Measurements from ENCODE around the gene ZDHHC12.

ZDHHC12 gene

GRCh38 chr9:128688501-128689292 is 35.2 kb downstream of the ZDHHC12 start, which contains the start of gene SET:
TSS of gene SET (plus strand) at chr9:128689222. CDS start at chr9:128689583, 361 bp downstream.
- in situ Hi-C loops (cut with MboI; ENCODE audit: low sequenced_read_pairs), result no loop called here

GRCh38 chr9:128687453-128687852 is 36.5 kb downstream of the ZDHHC12 start:
- in situ Hi-C loops (cut with MboI; ENCODE audit: low sequenced_read_pairs), result no loop called here

GRCh38 chr9:128685636-128686489 is 38.1 kb downstream of the ZDHHC12 start:
- in situ Hi-C loops (cut with MboI; ENCODE audit: low sequenced_read_pairs), result no loop called here

- in situ Hi-C loops (cut with MboI; ENCODE audit: low sequenced_read_pairs), result no loop called here
Measured at GRCh38 chr9:128684325-128685199, 39.4 kb downstream of the ZDHHC12 start.

GRCh38 chr9:128684065-128684324 is 39.9 kb downstream of the ZDHHC12 start:
- in situ Hi-C loops (cut with MboI; ENCODE audit: low sequenced_read_pairs), result no loop called here

GRCh38 chr9:128683340-128684064 is 40.4 kb downstream of the ZDHHC12 start:
- in situ Hi-C loops (cut with MboI; ENCODE audit: low sequenced_read_pairs), result no loop called here

- in situ Hi-C loops (cut with MboI; ENCODE audit: low sequenced_read_pairs), result no loop called here
Measured at GRCh38 chr9:128677794-128678193, 46.1 kb downstream of the ZDHHC12 start.

GRCh38 chr9:128675382-128675781 is 48.5 kb downstream of the ZDHHC12 start:
- in situ Hi-C loops (cut with MboI; ENCODE audit: low sequenced_read_pairs), result no loop called here
